A549 treated with dexamethasone at 1 μM for 4 hours (cell line): ENCODE data around the gene KCNMB1. TPM values are rescaled to one million over a fixed set of nuclear protein-coding genes. Genes with fewer than 3 reads are reported as not detected.

Experiments used
- total RNA-seq: library from RNA; stranded (reverse); fragments of 200-300 nt; extraction: Qiagen RNA extraction; gene quantifications from 5 replicates; pipeline ENCODE4 v1.2.3, GENCODE V29; 2022

KCNMB1 gene
- not detected in 5 replicates for total RNA-seq

GRCh38 chr5:170388818-170389549, at the start of gene KCNMB1:
KCNMB1 (minus strand) TSS chr5:170389367; CDS start chr5:170385447, 3,920 bp downstream.

Other genes starting within 250 kb of the KCNMB1 start
- gene C5orf58, start 156.4 kb downstream of the KCNMB1 start, total RNA-seq: not detected in 5 replicates
- gene LCP2, start 91.6 kb downstream of the KCNMB1 start, total RNA-seq: not detected in 5 replicates
- not detected in 5 replicates for gene KCNIP1, start 114.7 kb upstream of the KCNMB1 start, total RNA-seq